ENCODE results near the gene DNAJC13. TPM values are rescaled to one million over a fixed set of nuclear protein-coding genes. Genes with fewer than 3 reads are reported as not detected.

The DNAJC13 gene
- total RNA-seq, 1 experiment from 2014 or later: 72.4 TPM

DNA sequence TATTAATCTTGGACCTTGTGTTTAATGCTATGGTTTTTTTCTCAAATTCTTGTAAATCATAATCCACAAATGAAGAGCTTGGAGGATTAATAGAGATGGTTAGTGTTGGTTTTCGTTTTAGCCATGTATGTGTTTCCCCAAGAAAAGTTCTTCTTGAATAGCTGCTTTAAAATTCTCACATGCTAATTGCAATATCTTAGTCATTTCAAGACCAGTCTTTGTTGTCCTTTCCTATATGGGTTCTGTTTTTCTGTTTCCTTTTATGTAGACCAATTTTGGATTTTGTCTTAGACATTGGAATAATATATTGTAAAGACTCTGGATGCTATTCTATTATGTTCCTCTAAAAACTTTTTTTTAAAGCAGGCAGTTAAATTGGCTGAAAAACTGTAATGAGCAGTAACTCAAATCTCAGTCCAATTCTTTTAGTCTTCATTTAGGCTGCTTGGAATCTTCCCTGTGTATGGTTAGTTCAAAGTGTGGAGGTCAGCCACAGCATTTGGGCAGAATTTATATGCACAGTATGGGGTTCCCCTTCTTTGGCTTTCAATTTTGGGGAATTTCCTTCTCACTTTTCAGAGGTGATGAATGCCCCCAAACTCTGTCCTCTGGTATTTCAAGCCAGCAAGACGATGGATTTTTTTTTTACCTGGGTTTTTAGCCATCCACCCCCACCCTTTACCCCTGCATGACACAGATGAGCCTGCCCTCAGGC is 39.1 kb upstream of the DNAJC13 start:
- Mint-ChIP-seq H3K36me3 (ENCODE audit: insufficient read depth, unreplicated experiment) (peaks cover 8% of the 10 kb centered on the region), H3K9me3 (ENCODE audit: low read depth, unreplicated experiment) (no peaks in the 10 kb centered on the region), H3K4me3 (ENCODE audit: low read depth, unreplicated experiment) (no peak overlapping the region), H3K27me3 (ENCODE audit: unreplicated experiment) (no peaks in the 10 kb centered on the region), H3K4me1 (ENCODE audit: low read depth, unreplicated experiment) (peaks cover 9% of the 10 kb centered on the region), H3K27ac (ENCODE audit: unreplicated experiment) (no peak overlapping the region)
- intact Hi-C loops (cut with micrococcal nuclease; ENCODE audit: unreplicated experiment): no loop called here
- no peak for DNase-seq
- CTCF ChIA-PET: no interaction called here
- TF ChIP-seq, protein P1, sequence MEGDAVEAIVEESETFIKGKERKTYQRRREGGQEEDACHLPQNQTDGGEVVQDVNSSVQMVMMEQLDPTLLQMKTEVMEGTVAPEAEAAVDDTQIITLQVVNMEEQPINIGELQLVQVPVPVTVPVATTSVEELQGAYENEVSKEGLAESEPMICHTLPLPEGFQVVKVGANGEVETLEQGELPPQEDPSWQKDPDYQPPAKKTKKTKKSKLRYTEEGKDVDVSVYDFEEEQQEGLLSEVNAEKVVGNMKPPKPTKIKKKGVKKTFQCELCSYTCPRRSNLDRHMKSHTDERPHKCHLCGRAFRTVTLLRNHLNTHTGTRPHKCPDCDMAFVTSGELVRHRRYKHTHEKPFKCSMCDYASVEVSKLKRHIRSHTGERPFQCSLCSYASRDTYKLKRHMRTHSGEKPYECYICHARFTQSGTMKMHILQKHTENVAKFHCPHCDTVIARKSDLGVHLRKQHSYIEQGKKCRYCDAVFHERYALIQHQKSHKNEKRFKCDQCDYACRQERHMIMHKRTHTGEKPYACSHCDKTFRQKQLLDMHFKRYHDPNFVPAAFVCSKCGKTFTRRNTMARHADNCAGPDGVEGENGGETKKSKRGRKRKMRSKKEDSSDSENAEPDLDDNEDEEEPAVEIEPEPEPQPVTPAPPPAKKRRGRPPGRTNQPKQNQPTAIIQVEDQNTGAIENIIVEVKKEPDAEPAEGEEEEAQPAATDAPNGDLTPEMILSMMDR (IDR thresholded peaks at IDR 0.05; ENCODE audit: unreplicated experiment): no peak
- BruUV-seq (replicated peaks): no TSS peak

DNA sequence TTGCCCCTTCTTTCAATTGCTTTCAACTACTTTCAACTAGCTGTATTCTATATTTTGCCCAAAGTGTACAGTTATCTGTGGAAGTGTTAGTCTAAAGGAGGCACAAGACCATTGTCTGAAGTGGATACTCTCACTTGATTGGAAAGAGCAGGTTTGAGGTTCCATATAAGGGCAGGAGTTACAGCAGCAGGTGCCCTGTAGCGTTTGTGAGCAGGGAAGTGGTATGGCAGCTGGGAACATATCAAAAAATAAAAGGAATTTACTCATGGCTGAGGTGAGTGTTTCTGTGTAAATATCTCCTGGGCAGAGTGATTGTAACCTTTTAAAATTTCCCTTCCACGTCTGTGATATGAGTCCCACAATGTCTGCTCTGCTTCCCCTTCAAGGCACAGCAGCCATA is 38.5 kb upstream of the DNAJC13 start:
- TF ChIP-seq, protein P1 (IDR thresholded peaks at IDR 0.05; ENCODE audit: unreplicated experiment): no peak
- no TSS peak for BruUV-seq (replicated peaks)
- Mint-ChIP-seq H3K36me3 (ENCODE audit: insufficient read depth, unreplicated experiment) (peaks cover 8% of the 10 kb centered on the region), H3K4me3 (ENCODE audit: low read depth, unreplicated experiment) (no peak overlapping the region), H3K27ac (ENCODE audit: unreplicated experiment) (no peak overlapping the region), H3K27me3 (ENCODE audit: unreplicated experiment) (no peaks in the 10 kb centered on the region), H3K4me1 (ENCODE audit: low read depth, unreplicated experiment) (peaks cover 9% of the 10 kb centered on the region), H3K9me3 (ENCODE audit: low read depth, unreplicated experiment) (no peaks in the 10 kb centered on the region)
- DNase-seq: no peak
- CTCF ChIA-PET: no interaction called here
- intact Hi-C loops (cut with micrococcal nuclease; ENCODE audit: unreplicated experiment): no loop called here

DNA sequence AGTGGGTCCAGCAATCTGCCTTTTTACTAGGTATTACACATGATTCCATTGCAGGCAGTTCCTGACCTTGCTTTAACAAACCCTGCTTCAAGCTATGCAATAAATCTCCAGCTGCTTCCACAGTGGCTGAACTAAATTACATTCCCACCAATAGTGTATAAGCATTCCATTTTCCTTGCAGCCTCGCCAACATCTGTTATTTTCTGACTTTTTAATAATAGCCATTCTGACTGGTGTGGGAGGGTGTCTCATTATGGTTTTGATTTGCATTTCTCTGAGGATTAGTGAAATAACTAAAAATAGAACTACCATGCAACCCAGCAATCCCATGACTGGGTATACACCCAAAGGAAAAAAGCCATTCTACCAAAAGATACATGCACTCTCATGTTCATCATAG is 36.4 kb upstream of the DNAJC13 start:
- CTCF ChIA-PET: no interaction called here
- TF ChIP-seq, protein P1 (IDR thresholded peaks at IDR 0.05; ENCODE audit: unreplicated experiment): no peak
- DNase-seq: no peak
- no peaks in the 10 kb centered on the region for H3K9me3 Mint-ChIP-seq (ENCODE audit: low read depth, unreplicated experiment)
- intact Hi-C loops (cut with micrococcal nuclease; ENCODE audit: unreplicated experiment): no loop called here
- H3K27ac Mint-ChIP-seq (ENCODE audit: unreplicated experiment): no peak overlapping the region
- H3K36me3 Mint-ChIP-seq (ENCODE audit: insufficient read depth, unreplicated experiment): peaks cover 8% of the 10 kb centered on the region
- H3K4me3 Mint-ChIP-seq (ENCODE audit: low read depth, unreplicated experiment): no peak overlapping the region
- peaks cover 9% of the 10 kb centered on the region for H3K4me1 Mint-ChIP-seq (ENCODE audit: low read depth, unreplicated experiment)
- H3K27me3 Mint-ChIP-seq (ENCODE audit: unreplicated experiment): no peaks in the 10 kb centered on the region
- BruUV-seq (replicated peaks): no TSS peak

DNA sequence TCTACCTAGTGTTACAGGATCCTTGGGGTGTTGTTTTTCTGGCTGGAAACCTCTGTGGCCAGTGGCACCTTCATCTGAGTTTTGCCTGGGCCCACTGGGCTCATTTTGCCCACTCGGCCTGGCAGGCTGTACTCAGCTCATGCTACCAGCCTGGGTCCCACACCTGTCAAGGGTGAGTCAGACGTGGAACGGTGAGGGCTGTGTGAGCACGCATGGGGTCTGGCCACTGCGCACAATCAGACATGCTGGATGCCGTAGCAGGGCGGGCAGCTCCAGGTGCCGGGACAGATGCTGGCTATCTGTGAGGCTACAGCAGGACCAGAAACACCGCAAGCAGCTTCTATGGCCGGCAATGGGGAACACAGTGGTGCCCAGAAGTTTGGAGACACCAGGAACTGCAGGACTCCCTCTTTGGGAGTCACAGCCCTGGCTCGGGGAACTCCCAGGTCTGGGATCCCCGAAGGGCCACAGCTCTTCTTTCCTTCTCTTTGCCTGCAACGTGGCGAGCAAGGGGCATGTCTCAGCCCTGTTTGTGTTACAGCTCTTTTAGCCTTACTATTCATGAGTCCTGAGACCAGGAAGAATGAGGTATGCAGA is 35.9 kb upstream of the DNAJC13 start:
- Mint-ChIP-seq H3K4me3 (ENCODE audit: low read depth, unreplicated experiment) (no peak overlapping the region), H3K36me3 (ENCODE audit: insufficient read depth, unreplicated experiment) (peaks cover 8% of the 10 kb centered on the region), H3K27ac (ENCODE audit: unreplicated experiment) (no peak overlapping the region), H3K9me3 (ENCODE audit: low read depth, unreplicated experiment) (no peaks in the 10 kb centered on the region), H3K4me1 (ENCODE audit: low read depth, unreplicated experiment) (peaks cover 9% of the 10 kb centered on the region), H3K27me3 (ENCODE audit: unreplicated experiment) (no peaks in the 10 kb centered on the region)
- CTCF ChIA-PET: no interaction called here
- no peak for DNase-seq
- BruUV-seq (replicated peaks): no TSS peak
- TF ChIP-seq, protein P1 (IDR thresholded peaks at IDR 0.05; ENCODE audit: unreplicated experiment): no peak
- intact Hi-C loops (cut with micrococcal nuclease; ENCODE audit: unreplicated experiment): no loop called here
